SIG-M5 treated with dmso at 0.1 percent for 504 hours (cell line): ENCODE data around the gene ANKRD23.

Experiments used
- DNase-seq: peaks from one replicate; lab custom pipeline; 2025; ENCODE audit not compliant: unreplicated experiment; lab: John Stamatoyannopoulos, UW

ANKRD23 gene

DNA sequence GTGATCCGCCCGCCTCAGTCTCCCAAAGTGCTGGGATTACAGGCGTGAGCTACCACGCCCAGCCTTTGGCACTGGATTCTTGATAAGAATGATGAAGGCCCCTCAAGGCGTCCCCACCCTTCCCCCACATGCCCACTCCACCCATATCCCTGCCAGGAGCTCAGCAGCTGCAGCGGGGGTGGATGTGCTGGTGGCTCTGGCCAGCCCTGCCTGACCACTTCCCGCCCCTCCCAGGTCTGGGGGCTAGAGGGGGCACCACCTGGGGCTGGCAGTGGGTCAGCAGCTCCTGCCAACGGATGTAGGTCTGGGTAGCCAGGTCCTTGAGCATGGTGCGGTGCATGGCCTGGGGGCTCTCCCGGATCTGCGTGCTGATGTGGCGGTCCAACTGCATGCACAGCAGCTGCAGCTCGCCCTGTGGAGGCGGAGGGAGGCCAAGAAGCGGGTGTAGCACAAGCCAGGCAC lies 33.8 kb upstream of the ANKRD23 start:
- DNase-seq = no peak

DNA sequence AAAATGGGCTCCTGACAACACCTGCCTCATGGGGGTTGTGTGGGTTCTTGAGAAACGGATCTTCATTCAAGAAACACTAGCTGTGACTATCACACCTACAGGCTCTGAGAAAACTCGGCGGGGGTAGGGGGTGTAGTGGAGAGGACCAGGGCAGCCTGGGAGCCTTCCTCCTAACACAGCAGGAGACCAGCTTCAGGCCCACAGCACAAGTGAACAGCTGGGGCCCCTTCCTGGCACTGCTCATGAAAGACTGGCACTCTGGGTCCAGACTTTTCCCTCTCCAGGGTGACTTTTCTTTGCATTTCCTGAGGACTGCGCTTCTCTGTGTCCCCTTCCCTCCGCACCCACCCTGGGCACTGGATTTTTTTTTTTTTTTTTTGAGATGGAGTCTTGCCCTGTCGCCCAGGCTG lies 33.2 kb upstream of the ANKRD23 start:
- no peak for DNase-seq

GRCh38 chr2:96876269-96877041 lies 32.6 kb upstream of the ANKRD23 start:
- DNase-seq = no peak

DNA sequence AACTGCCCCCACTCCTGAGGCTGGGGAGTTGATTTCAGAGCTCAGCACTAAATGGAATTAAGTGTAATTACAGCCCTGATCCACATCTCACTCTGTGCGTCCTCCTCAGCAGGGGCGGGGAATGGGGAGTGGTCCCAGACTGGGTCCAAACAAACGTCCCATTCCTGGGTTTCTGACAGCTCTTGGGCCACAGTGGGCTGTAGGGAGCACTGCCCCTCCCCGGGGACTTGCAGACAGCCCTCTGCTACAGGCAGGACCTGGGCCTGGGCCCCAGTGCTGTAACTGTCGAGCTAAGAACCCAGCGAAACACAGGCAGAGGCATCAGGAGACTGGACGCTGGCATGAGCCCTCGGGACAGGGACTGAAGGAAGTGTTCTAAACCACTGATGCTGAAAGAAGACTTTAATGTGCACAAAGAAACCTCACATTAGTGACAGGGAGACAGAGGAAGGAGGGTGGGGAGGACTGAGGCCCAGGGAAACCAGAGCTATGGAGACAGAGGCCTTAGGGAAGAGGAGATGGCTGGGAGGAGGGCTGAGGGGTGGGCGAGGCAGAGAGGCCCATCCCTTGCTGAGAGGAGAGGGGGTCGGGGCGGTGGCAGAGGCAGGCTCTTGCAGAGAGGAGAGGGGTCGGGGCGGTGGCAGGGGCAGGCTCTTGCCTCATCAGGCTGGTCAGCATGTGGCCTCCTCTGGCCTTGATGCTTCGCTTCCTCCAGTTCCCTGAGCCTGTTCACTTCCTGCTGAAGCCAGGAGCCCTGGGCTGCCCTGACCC lies 31.9 kb upstream of the ANKRD23 start:
- no peak for DNase-seq

DNA sequence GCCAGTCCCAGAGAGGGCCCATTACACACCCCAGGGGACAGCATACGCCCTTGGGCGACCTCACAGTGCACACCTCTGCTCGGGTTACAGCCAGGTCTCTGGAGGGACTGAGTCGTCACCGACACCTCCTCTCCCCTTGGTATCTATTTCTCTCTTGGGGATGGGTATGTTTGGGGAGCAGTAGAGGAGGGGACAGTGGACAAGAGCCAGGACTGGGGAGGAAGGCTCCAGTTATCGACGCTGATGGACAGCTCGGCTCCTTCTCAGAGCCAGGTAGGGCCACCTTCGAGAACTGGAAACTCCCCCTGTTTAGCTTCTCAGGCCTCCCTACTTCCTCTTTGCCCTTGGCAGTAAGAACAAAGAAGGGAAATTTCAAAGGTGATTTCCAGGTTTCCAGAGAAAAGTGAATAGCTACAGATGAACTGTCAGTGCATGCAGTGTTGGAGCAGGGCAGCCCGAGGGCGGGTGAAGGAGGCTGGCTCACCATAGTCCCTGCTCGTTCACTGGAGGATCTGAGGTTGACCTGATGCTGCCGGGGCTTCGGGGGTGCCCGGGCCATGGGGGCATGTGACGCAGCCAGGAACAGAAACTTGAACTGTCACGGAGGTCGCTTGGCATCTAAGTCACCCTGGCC lies 30.5 kb upstream of the ANKRD23 start:
- DNase-seq = no peak

GRCh38 chr2:96873651-96874096 lies 29.9 kb upstream of the ANKRD23 start:
- no peak for DNase-seq

GRCh38 chr2:96872591-96873349 lies 28.9 kb upstream of the ANKRD23 start:
- DNase-seq = no peak

DNA sequence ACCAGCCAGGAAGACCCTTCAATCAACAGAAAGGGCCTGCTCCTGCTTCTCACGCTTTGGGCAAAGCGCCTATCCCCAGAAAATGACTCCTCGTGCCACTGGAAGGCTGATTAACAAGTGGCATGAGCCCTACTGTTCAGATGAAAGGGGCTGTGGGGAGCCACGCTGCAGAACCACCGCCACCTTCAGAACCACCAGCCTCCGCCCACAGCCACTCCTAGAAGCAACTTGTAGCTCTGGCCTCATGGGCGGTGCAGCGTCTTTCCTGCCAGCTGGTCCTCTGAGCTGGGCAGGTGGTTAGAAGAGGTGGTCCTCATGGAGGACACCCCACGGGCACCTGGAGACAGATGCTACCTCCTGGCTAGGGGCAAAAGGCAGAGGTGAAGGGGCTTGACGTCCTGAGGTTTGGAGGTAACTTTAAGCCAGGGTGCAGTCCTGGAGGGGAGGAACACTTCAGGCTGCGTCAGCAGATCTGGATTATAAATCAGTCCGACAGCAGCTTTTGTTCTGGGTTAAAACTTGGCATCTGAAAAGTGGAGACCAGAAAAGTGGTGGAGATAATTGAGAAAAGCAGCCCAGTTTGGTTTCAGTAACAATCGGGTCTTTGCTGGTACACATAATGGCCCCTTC lies 26.9 kb upstream of the ANKRD23 start:
- DNase-seq = peak; percentile 37

- DNase-seq = no peak
These were observed 26.2 kb upstream of the ANKRD23 start, which contains the start of gene SEMA4C for GRCh38 chr2:96869822-96870625. Gene SEMA4C (minus strand): TSS chr2:96870080. CDS start chr2:96867886, 2,194 bp downstream.

GRCh38 chr2:96869281-96869821 lies 25.5 kb upstream of the ANKRD23 start:
- DNase-seq = no peak

- peak; percentile 89 for DNase-seq
These were observed 24.9 kb upstream of the ANKRD23 start for GRCh38 chr2:96868555-96869280.

GRCh38 chr2:96867756-96868554 lies 24.1 kb upstream of the ANKRD23 start:
- peak; percentile 39 for DNase-seq

GRCh38 chr2:96866986-96867755 lies 23.4 kb upstream of the ANKRD23 start:
- DNase-seq = no peak

DNA sequence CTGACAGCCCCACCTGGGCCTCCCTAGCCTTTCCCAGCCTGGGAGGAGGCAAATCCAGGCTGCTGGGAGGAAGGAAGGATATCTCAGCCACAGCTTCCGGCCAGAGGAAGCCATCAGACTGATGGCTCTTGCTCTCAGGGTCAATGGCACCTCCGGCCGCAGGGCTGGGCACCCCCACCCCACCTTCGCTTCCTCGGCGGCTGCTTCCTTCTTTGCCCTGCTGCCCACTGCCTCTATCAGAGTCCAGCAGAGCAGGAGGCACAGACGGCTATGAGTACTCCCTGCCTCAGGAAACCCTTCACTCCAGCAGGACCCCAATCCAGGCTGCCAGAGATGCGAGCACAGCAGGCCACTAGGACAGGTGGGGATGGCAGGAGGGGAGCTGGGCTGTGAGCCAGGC lies 22.8 kb upstream of the ANKRD23 start:
- DNase-seq = no peak

DNA sequence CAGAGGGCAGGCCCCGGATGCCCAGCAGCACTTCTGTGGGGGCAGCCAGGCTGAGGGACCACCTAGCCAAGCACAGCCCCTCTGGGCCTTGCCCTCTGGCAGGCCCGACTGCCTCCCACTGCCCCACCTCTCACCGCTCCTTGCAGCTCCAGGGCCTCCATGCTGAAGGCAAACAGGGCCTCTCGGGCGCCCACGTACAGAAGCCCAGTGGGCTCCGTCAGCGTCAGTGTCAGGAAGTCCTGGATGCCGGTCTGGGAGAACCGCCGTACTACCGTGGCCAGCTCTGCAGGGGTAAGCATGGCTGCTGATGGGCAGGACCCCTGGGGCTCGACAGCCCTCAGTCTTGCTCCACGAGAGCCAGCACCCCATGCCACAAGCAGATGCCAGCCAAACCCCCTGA lies 22.3 kb upstream of the ANKRD23 start:
- DNase-seq = no peak

- DNase-seq = no peak
These were observed 21.8 kb upstream of the ANKRD23 start for GRCh38 chr2:96865654-96866053.
